Psoas muscle (tissue), 8 donors: ENCODE measurements around the gene MACC1. TPM values are rescaled to one million over a fixed set of nuclear protein-coding genes. Genes with fewer than 3 reads are reported as not detected.

Source experiments
- ATAC-seq, 4 donors: fragments of 200-7000 bp; cut with Tn5 transposase; one replicate each; pipeline ENCODE4 v1.9.1; 2020; ENCODE audit warnings: moderate library complexity in 3 of 4, mild to moderate bottlenecking in 2 of 4
- DNase-seq, 2 donors: peaks; one replicate each; pipeline ENCODE4 v3.0.0-alpha.2; 2020
- H3K27ac ChIP-seq: fragments of 200-600 bp; one replicate; pipeline ENCODE4 v1.8.0; 2022
- H3K27me3 ChIP-seq, 3 donors: fragments of 200-600 bp in 1 of 3; one replicate each; pipeline versions ENCODE4 v1.6.1 to v1.8.0; 2013 to 2022; ENCODE audit warnings: low read length in 2 of 3, mild to moderate bottlenecking in 2 of 3, moderate library complexity in 1 of 3; ENCODE audit not compliant: insufficient read depth in 3 of 3
- H3K36me3 ChIP-seq, 2 donors: fragments of 200-600 bp in 1 of 2; one replicate each; pipeline versions ENCODE4 v1.6.1 to v1.8.0; 2013 to 2022; ENCODE audit warnings: low read depth in 1 of 2, mild to moderate bottlenecking in 1 of 2, moderate library complexity in 1 of 2; ENCODE audit not compliant: insufficient read depth in 1 of 2
- H3K4me1 ChIP-seq: fragments of 200-600 bp; one replicate; pipeline ENCODE4 v1.8.0; 2022
- H3K4me3 ChIP-seq: fragments of 200-600 bp; one replicate; pipeline ENCODE4 v1.8.0; 2022; ENCODE audit warnings: mild to moderate bottlenecking
- H3K9me3 ChIP-seq: fragments of 200-600 bp; one replicate; pipeline ENCODE4 v1.8.0; 2022
- WGBS, 3 donors: extraction: QIAGEN DNeasy Blood & Tissue Kit; methylation state at CpG; one replicate each; pipeline versions ENCODE4 v1.1.6 to v1.1.7; 2013; 5-methylcytosine and 5-hydroxymethylcytosine counted together
- intact Hi-C, 2 donors: fragments of 100-400 bp; cut with DNase I; formaldehyde crosslinking; loops; one replicate each; pipeline versions ENCODE4 v1.11.0 to v1.14.2; 2022
- polyA plus RNA-seq, 3 donors: library from polyadenylated mRNA; stranded (reverse); fragments of 200-250 nt; gene quantifications; one replicate each; pipeline ENCODE4 v1.2.3, GENCODE V29; 2013
- total RNA-seq, 4 donors: library from RNA; stranded (reverse); fragmentation: NEBNext Ultra II Directional in 2 of 4; extraction: Animal tissue kit (Norgen Biotek cat#: 25700) in 2 of 4; gene quantifications; one replicate each; pipeline versions ENCODE4 v1.2.1 to v1.2.4, GENCODE V29; 2021 to 2023
- TF ChIP-seq, protein P1 (sequence below): fragments of 200-600 bp; IDR thresholded peaks from one replicate; pipeline ENCODE4 v1.8.0; 2022; ENCODE audit warnings: antibody characterized with exemption
- donor health status: healthy with polysubstance abuse.
- donor health status: DM: no; HTN: no; CAD: no; lungs with moderate emphysema.
- donor health status: Bipolar disorder and iron deficiency.
- donor health status: healthy.
- donor health status: DM: yes; HTN: yes; CAD: no.
- donor health status: DM: no; HTN: no; CAD: no.
- donor health status: DM: no; HTN: no; CAD: no.
- donor health status: DM: yes; HTN: yes; CAD: no.

The MACC1 gene
- total and polyA plus RNA-seq, 7 donors: under 0.01 to 0.04 TPM; not detected in 5

DNA sequence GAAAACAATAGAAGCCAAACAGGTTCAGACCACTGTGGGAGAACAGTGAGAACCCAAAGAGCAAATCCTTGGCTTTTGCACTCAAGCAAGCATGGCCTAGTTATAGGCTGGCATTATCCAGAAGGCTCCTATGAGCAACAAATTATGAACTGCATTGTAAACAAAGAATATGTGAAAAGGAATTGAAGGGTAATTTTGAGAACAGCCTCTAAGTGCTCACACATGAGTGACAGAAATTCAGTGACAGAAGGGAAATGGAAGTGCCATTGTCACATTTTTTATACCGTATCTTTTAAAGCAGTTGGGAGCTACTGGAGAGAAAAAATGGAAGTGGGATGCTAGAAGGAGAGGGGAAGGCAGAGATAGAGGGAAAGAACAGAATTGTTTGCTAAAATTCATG is 114.2 kb downstream of the MACC1 start:
- H3K27me3 ChIP-seq: no peaks in the 10 kb centered on the region
- intact Hi-C loops: no loop called here
- DNase-seq (no peak), ATAC-seq (no peak)
- H3K27ac ChIP-seq: no peak overlapping the region
- WGBS, 3 donors: 4 to 34% (median 22%) methylated on average over 1 of the region's 1 CpG
- TF ChIP-seq, protein P1, sequence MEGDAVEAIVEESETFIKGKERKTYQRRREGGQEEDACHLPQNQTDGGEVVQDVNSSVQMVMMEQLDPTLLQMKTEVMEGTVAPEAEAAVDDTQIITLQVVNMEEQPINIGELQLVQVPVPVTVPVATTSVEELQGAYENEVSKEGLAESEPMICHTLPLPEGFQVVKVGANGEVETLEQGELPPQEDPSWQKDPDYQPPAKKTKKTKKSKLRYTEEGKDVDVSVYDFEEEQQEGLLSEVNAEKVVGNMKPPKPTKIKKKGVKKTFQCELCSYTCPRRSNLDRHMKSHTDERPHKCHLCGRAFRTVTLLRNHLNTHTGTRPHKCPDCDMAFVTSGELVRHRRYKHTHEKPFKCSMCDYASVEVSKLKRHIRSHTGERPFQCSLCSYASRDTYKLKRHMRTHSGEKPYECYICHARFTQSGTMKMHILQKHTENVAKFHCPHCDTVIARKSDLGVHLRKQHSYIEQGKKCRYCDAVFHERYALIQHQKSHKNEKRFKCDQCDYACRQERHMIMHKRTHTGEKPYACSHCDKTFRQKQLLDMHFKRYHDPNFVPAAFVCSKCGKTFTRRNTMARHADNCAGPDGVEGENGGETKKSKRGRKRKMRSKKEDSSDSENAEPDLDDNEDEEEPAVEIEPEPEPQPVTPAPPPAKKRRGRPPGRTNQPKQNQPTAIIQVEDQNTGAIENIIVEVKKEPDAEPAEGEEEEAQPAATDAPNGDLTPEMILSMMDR: no peak
- no peak overlapping the region for H3K4me3 ChIP-seq
- no peaks in the 10 kb centered on the region for H3K4me1 ChIP-seq
- H3K9me3 ChIP-seq: no peaks in the 10 kb centered on the region
- H3K36me3 ChIP-seq: no peaks in the 10 kb centered on the region

- no peak overlapping the region for H3K27ac ChIP-seq
- no peak for ATAC-seq
- no peak for DNase-seq
- H3K9me3 ChIP-seq: peaks cover 6% of the 10 kb centered on the region
- TF ChIP-seq, protein P1: no peak
- 76 to 88% (median 87%) methylated on average over 1 of the region's 1 CpG for WGBS, 3 donors
- intact Hi-C loops: no loop called here
- H3K27me3 ChIP-seq: peaks cover 0 to 2% (median 0%) of the 10 kb centered on the region in 3 donors
- H3K4me1 ChIP-seq: no peaks in the 10 kb centered on the region
- H3K36me3 ChIP-seq: no peaks in the 10 kb centered on the region
- H3K4me3 ChIP-seq: no peak overlapping the region
These were observed 121.3 kb downstream of the MACC1 start for GRCh38 chr7:20095862-20096261.

GRCh38 chr7:20095436-20095835 is 121.7 kb downstream of the MACC1 start:
- intact Hi-C loops: no loop called here
- ATAC-seq: no peak
- H3K27ac ChIP-seq: no peak overlapping the region

DNA sequence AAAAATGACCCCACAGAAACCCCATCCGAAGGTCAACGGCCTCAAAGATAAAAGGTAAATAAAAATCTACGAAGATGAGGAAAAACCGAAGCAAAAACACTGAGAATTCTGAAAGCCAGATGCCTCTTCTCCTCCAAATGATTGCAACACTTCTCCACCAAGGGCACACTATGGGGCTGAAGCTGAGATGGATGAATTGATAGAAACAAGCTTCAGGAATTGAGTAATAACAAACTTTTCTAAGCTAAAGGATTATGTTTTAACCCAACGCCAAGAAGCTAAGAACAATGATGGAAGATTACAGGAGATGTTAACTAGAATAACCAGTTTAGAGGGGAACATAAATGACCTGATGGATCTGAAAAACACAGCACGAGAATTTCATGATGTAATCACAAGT is 127.8 kb downstream of the MACC1 start:
- TF ChIP-seq, protein P1: no peak
- Histone ChIP-seq H3K27ac (no peak overlapping the region), H3K27me3 (no peaks in the 10 kb centered on the region), H3K4me3 (no peak overlapping the region), H3K36me3 (no peaks in the 10 kb centered on the region), H3K4me1 (no peaks in the 10 kb centered on the region), H3K9me3 (no peaks in the 10 kb centered on the region)
- 79 to 82% (median 82%) methylated on average over 6 of the region's 6 CpGs for WGBS, 3 donors
- intact Hi-C loops: no loop called here
- no peak for DNase-seq
- ATAC-seq: no peak

More at GRCh38 chr7:20095436-20095835, 121.7 kb downstream of the MACC1 start:
- TF ChIP-seq, protein P1: no peak
- H3K9me3 ChIP-seq: peaks cover 6% of the 10 kb centered on the region
- no peak for DNase-seq
- H3K27me3 ChIP-seq: peaks cover 0 to 2% (median 0%) of the 10 kb centered on the region in 3 donors
- H3K4me1 ChIP-seq: no peaks in the 10 kb centered on the region
- H3K36me3 ChIP-seq: no peaks in the 10 kb centered on the region
- no peak overlapping the region for H3K4me3 ChIP-seq
- WGBS, 3 donors: 73 to 78% (median 76%) methylated on average over 4 of the region's 4 CpGs

DNA sequence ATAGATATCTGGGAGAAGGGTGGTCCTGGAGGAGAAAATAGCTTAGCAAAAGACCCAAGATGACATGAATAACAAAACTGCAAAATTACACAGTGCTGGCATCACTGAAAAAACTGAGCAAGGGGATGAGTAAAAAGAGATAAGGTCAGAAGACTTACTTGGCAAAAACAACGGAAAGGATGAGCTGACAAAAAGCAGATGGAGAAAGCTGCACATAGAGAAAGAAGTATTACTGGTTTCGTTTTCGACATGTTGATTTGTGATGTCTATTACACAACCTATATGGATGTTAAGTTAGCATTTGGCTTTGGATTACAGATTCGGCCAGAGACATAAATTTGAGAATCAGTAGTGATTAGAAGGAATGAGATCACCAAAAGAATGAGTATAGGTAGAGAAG is 132.1 kb downstream of the MACC1 start:
- intact Hi-C loops: no loop called here
- 60 to 65% (median 63%) methylated on average over 4 of the region's 4 CpGs for WGBS, 3 donors

More for the DNA sequence above, 132.1 kb downstream of the MACC1 start:
- H3K9me3 ChIP-seq: no peaks in the 10 kb centered on the region
- TF ChIP-seq, protein P1: no peak
- DNase-seq (no peak), ATAC-seq (no peak)
- no peak overlapping the region for H3K27ac ChIP-seq
- H3K36me3 ChIP-seq: no peaks in the 10 kb centered on the region
- H3K27me3 ChIP-seq: no peaks in the 10 kb centered on the region
- no peaks in the 10 kb centered on the region for H3K4me1 ChIP-seq
- H3K4me3 ChIP-seq: no peak overlapping the region
